Activated naive CD4-positive, alpha-beta T cell treated with anti-CD3 and anti-CD28 coated beads for 36 hours (primary cell): ENCODE data around the gene PRKN. TPM values are rescaled to one million over a fixed set of nuclear protein-coding genes. Genes with fewer than 3 reads are reported as not detected.

Source experiments
- CTCF ChIA-PET: fragments of 350-600 bp; sonication (Branson Sonifier 250); formaldehyde crosslinking; loops from one replicate; lab custom pipeline; 2021; ENCODE audit warnings: antibody characterized with exemption; lab: Charles Lee
- DNase-seq: peaks from one replicate; pipeline ENCODE4 v3.0.0-alpha.2; 2020
- H3K27ac Mint-ChIP-seq: one replicate; pipeline ENCODE4 v1.8.0; 2021; ENCODE audit warnings: mild to moderate bottlenecking, mixed read lengths
- H3K27me3 Mint-ChIP-seq: one replicate; pipeline ENCODE4 v1.8.0; 2021; ENCODE audit warnings: low read depth, mixed read lengths
- H3K36me3 Mint-ChIP-seq: one replicate; pipeline ENCODE4 v1.8.0; 2021; ENCODE audit warnings: low read depth, mixed read lengths
- H3K4me1 Mint-ChIP-seq: one replicate; pipeline ENCODE4 v1.8.0; 2021; ENCODE audit warnings: low read depth, mixed read lengths
- H3K4me3 Mint-ChIP-seq: one replicate; pipeline ENCODE4 v1.8.0; 2021; ENCODE audit warnings: mild to moderate bottlenecking, moderate library complexity, mixed read lengths
- H3K9me3 Mint-ChIP-seq: one replicate; pipeline ENCODE4 v1.8.0; 2021; ENCODE audit warnings: mixed read lengths
- intact Hi-C: fragments of 100-400 bp; cut with micrococcal nuclease; formaldehyde crosslinking; loops from one replicate; pipeline ENCODE4 v1.15.1; 2023
- total RNA-seq, 2 experiments: library from RNA; stranded (reverse); gene quantifications; one replicate each; pipeline ENCODE4 v1.2.3, GENCODE V29; 2021

Gene PRKN
- total RNA-seq, 2 experiments from 2014 or later: 0.33 to 0.72 TPM

GRCh38 chr6:162217811-162218493 lies 509.6 kb downstream of the PRKN start:
- intact Hi-C loops: no loop called here
- Mint-ChIP-seq H3K27me3 (no peaks in the 10 kb centered on the region), H3K4me3 (no peak overlapping the region), H3K27ac (no peak overlapping the region), H3K36me3 (no peaks in the 10 kb centered on the region), H3K4me1 (no peaks in the 10 kb centered on the region), H3K9me3 (no peaks in the 10 kb centered on the region)
- no peak for DNase-seq
- CTCF ChIA-PET: no interaction called here

GRCh38 chr6:162217058-162217457 lies 510.5 kb downstream of the PRKN start:
- no peak for DNase-seq
- Mint-ChIP-seq H3K27ac (no peak overlapping the region), H3K4me1 (no peaks in the 10 kb centered on the region), H3K27me3 (no peaks in the 10 kb centered on the region), H3K36me3 (no peaks in the 10 kb centered on the region), H3K4me3 (no peak overlapping the region), H3K9me3 (no peaks in the 10 kb centered on the region)
- intact Hi-C loops: no loop called here
- CTCF ChIA-PET: no interaction called here

- Mint-ChIP-seq H3K4me3 (no peak overlapping the region), H3K27ac (no peak overlapping the region), H3K36me3 (peaks cover 2% of the 10 kb centered on the region), H3K4me1 (no peaks in the 10 kb centered on the region), H3K27me3 (no peaks in the 10 kb centered on the region), H3K9me3 (peaks cover 2% of the 10 kb centered on the region)
- DNase-seq: no peak
- CTCF ChIA-PET: no interaction called here
- intact Hi-C loops: no loop called here
Observed at GRCh38 chr6:162211777-162212176, 515.8 kb downstream of the PRKN start.

- CTCF ChIA-PET: no interaction called here
- DNase-seq: no peak
- Mint-ChIP-seq H3K27me3 (no peaks in the 10 kb centered on the region), H3K4me3 (no peak overlapping the region), H3K27ac (no peak overlapping the region), H3K9me3 (peaks cover 2% of the 10 kb centered on the region), H3K4me1 (no peaks in the 10 kb centered on the region), H3K36me3 (peaks cover 2% of the 10 kb centered on the region)
- intact Hi-C loops: no loop called here
Observed at GRCh38 chr6:162211022-162211421, 516.5 kb downstream of the PRKN start.

GRCh38 chr6:162203287-162203686 lies 524.3 kb downstream of the PRKN start:
- H3K4me3 Mint-ChIP-seq: no peak overlapping the region
- H3K27me3 Mint-ChIP-seq: no peaks in the 10 kb centered on the region
- no peaks in the 10 kb centered on the region for H3K9me3 Mint-ChIP-seq
- DNase-seq: no peak
- intact Hi-C loops: no loop called here
- H3K4me1 Mint-ChIP-seq: no peaks in the 10 kb centered on the region
- CTCF ChIA-PET: no interaction called here
- no peak overlapping the region for H3K27ac Mint-ChIP-seq
- H3K36me3 Mint-ChIP-seq: no peaks in the 10 kb centered on the region

- Mint-ChIP-seq H3K4me3 (no peak overlapping the region), H3K4me1 (no peaks in the 10 kb centered on the region), H3K36me3 (no peaks in the 10 kb centered on the region), H3K27me3 (no peaks in the 10 kb centered on the region), H3K9me3 (no peaks in the 10 kb centered on the region), H3K27ac (no peak overlapping the region)
- CTCF ChIA-PET: no interaction called here
- intact Hi-C loops: no loop called here
- DNase-seq: no peak
Observed at GRCh38 chr6:162200945-162201690, 526.4 kb downstream of the PRKN start.

GRCh38 chr6:162200041-162200440 lies 527.5 kb downstream of the PRKN start:
- intact Hi-C loops: no loop called here
- no peak overlapping the region for H3K4me3 Mint-ChIP-seq
- H3K36me3 Mint-ChIP-seq: no peaks in the 10 kb centered on the region
- no peak overlapping the region for H3K27ac Mint-ChIP-seq
- H3K9me3 Mint-ChIP-seq: no peaks in the 10 kb centered on the region
- CTCF ChIA-PET: no interaction called here
- no peak for DNase-seq
- no peaks in the 10 kb centered on the region for H3K27me3 Mint-ChIP-seq
- no peaks in the 10 kb centered on the region for H3K4me1 Mint-ChIP-seq

GRCh38 chr6:162198925-162199324 lies 528.6 kb downstream of the PRKN start:
- no peak overlapping the region for H3K27ac Mint-ChIP-seq

GRCh38 chr6:162198076-162198475 lies 529.5 kb downstream of the PRKN start:
- no peaks in the 10 kb centered on the region for H3K27me3 Mint-ChIP-seq
- intact Hi-C loops: no loop called here
- CTCF ChIA-PET: no interaction called here
- no peaks in the 10 kb centered on the region for H3K4me1 Mint-ChIP-seq
- no peak for DNase-seq
- no peak overlapping the region for H3K4me3 Mint-ChIP-seq
- H3K27ac Mint-ChIP-seq: no peak overlapping the region
- no peaks in the 10 kb centered on the region for H3K9me3 Mint-ChIP-seq
- H3K36me3 Mint-ChIP-seq: no peaks in the 10 kb centered on the region

More at GRCh38 chr6:162198925-162199324, 528.6 kb downstream of the PRKN start:
- Mint-ChIP-seq H3K9me3 (no peaks in the 10 kb centered on the region), H3K36me3 (no peaks in the 10 kb centered on the region), H3K4me1 (no peaks in the 10 kb centered on the region), H3K27me3 (no peaks in the 10 kb centered on the region), H3K4me3 (no peak overlapping the region)
- no peak for DNase-seq
- CTCF ChIA-PET: no interaction called here
- intact Hi-C loops: no loop called here

- Mint-ChIP-seq H3K4me3 (no peak overlapping the region), H3K27ac (no peak overlapping the region), H3K27me3 (no peaks in the 10 kb centered on the region), H3K4me1 (no peaks in the 10 kb centered on the region), H3K36me3 (no peaks in the 10 kb centered on the region), H3K9me3 (no peaks in the 10 kb centered on the region)
- intact Hi-C loops: no loop called here
- no peak for DNase-seq
- CTCF ChIA-PET: no interaction called here
Observed at GRCh38 chr6:162195441-162195840, 532.1 kb downstream of the PRKN start.

- intact Hi-C loops: no loop called here
- Mint-ChIP-seq H3K4me1 (no peaks in the 10 kb centered on the region), H3K27ac (no peak overlapping the region), H3K9me3 (no peaks in the 10 kb centered on the region), H3K36me3 (peaks cover 2% of the 10 kb centered on the region), H3K27me3 (no peaks in the 10 kb centered on the region), H3K4me3 (no peak overlapping the region)
- CTCF ChIA-PET: no interaction called here
- DNase-seq: no peak
Observed at GRCh38 chr6:162190981-162191380, 536.6 kb downstream of the PRKN start.

- DNase-seq: no peak
- H3K4me3 Mint-ChIP-seq: no peak overlapping the region
- H3K27ac Mint-ChIP-seq: no peak overlapping the region
- intact Hi-C loops: no loop called here
- H3K4me1 Mint-ChIP-seq: no peaks in the 10 kb centered on the region
- peaks cover 2% of the 10 kb centered on the region for H3K36me3 Mint-ChIP-seq
- CTCF ChIA-PET: no interaction called here
- no peaks in the 10 kb centered on the region for H3K9me3 Mint-ChIP-seq
- H3K27me3 Mint-ChIP-seq: no peaks in the 10 kb centered on the region
Observed at GRCh38 chr6:162187168-162187935, 540.2 kb downstream of the PRKN start.
